Testis (tissue), 3 donors: Measurements from ENCODE around the gene HBG2. TPM values are rescaled to one million over a fixed set of nuclear protein-coding genes. Genes with fewer than 3 reads are reported as not detected.

ENCODE experiments used
- DNase-seq: peaks from one replicate; pipeline ENCODE4 v3.0.0-alpha.2; 2019
- H3K27ac ChIP-seq, 2 donors: fragments of 200-600 bp; sonication (generic); one replicate each; pipeline ENCODE4 v1.5.1; 2019
- H3K27me3 ChIP-seq: fragments of 200-600 bp; sonication (generic); one replicate; pipeline ENCODE4 v1.5.1; 2019
- H3K36me3 ChIP-seq: fragments of 200-600 bp; sonication (generic); one replicate; pipeline ENCODE4 v1.5.1; 2017; ENCODE audit warnings: low read depth; ENCODE audit errors: missing control alignments
- H3K4me1 ChIP-seq: fragments of 200-600 bp; sonication (generic); one replicate; pipeline ENCODE4 v1.5.1; 2019
- H3K4me3 ChIP-seq, 2 donors: fragments of 200-600 bp; sonication (generic); one replicate each; pipeline ENCODE4 v1.5.1; 2017 to 2019
- H3K9me3 ChIP-seq: fragments of 200-600 bp; sonication (generic); one replicate; pipeline ENCODE4 v1.5.1; 2017
- CTCF ChIP-seq, 3 experiments: fragments of 450-650 bp in 2 of 3; fragments of 200-600 bp in 1 of 3; sonication (generic) in 1 of 3; IDR thresholded peaks; one replicate each; pipeline ENCODE4 v1.5.1; 2016 to 2019; ENCODE audit warnings: antibody characterized with exemption in 3 of 3, mild to moderate bottlenecking in 2 of 3, moderate library complexity in 1 of 3
- POLR2A ChIP-seq: fragments of 450-650 bp; IDR thresholded peaks from one replicate; pipeline ENCODE4 v1.6.1; 2017; ENCODE audit warnings: antibody characterized with exemption, mild to moderate bottlenecking, moderate library complexity
- WGBS, 2 donors: methylation state at CpG; one replicate each; pipeline ENCODE4 v1.1.5; 2018; 5-methylcytosine and 5-hydroxymethylcytosine counted together
- intact Hi-C: fragments of 100-400 bp; cut with DNase I; formaldehyde crosslinking; loops from one replicate; pipeline ENCODE4 v1.15.1; 2023; ENCODE audit warnings: low total_unique reads
- polyA plus RNA-seq: library from polyadenylated mRNA; stranded (reverse); fragments of 350-450 nt; fragmentation: Illumina TruSeq; extraction: RNeasy Lipid Tissue Mini Kit (QIAGEN cat#74804); gene quantifications from one replicate; pipeline ENCODE4 v1.2.3, GENCODE V29; 2014; ENCODE audit warnings: low read depth, low replicate concordance; ENCODE audit not compliant: insufficient read depth
- total RNA-seq, 2 donors: library from RNA; depleted of rRNA; stranded (reverse); fragments of >200 nt; gene quantifications; one replicate each; pipeline ENCODE4 v1.2.3, GENCODE V29; 2016

The HBG2 gene
- total and polyA plus RNA-seq, 3 donors from 2014 or later = not detected

GRCh38 chr11:5286351-5286750, 31.8 kb upstream of the HBG2 start:
- no peak for DNase-seq
- intact Hi-C loops = no loop called here
- TF ChIP-seq CTCF (IDR thresholded peaks at IDR 0.05) (no peak), POLR2A (no peak)
- no peak overlapping the region for H3K27ac ChIP-seq
- H3K27me3 ChIP-seq = no peaks in the 10 kb centered on the region
- 53 to 61% methylated on average over 1 of the region's 1 CpG for WGBS, 2 donors
- no peak overlapping the region for H3K4me3 ChIP-seq
- no peaks in the 10 kb centered on the region for H3K4me1 ChIP-seq
- no peaks in the 10 kb centered on the region for H3K36me3 ChIP-seq
- no peaks in the 10 kb centered on the region for H3K9me3 ChIP-seq

- H3K27ac ChIP-seq = no peak overlapping the region
- WGBS, 2 donors = 90 to 92% methylated on average over 4 of the region's 4 CpGs
- H3K27me3 ChIP-seq = no peaks in the 10 kb centered on the region
- no peak overlapping the region for H3K4me3 ChIP-seq
- H3K9me3 ChIP-seq = no peaks in the 10 kb centered on the region
- DNase-seq = no peak
- intact Hi-C loops = no loop called here
- TF ChIP-seq POLR2A (no peak), CTCF (IDR thresholded peaks at IDR 0.05) (no peak)
- no peaks in the 10 kb centered on the region for H3K36me3 ChIP-seq
- H3K4me1 ChIP-seq = no peaks in the 10 kb centered on the region
These were observed 31.2 kb upstream of the HBG2 start for GRCh38 chr11:5285703-5286340.

- no peak for TF ChIP-seq CTCF (IDR thresholded peaks at IDR 0.05)
- no peak for TF ChIP-seq POLR2A
- no peak for DNase-seq
- no peak overlapping the region for H3K4me3 ChIP-seq
- no peaks in the 10 kb centered on the region for H3K27me3 ChIP-seq
- H3K4me1 ChIP-seq = no peaks in the 10 kb centered on the region
- H3K36me3 ChIP-seq = no peaks in the 10 kb centered on the region
- intact Hi-C loops = no loop called here
- H3K9me3 ChIP-seq = no peaks in the 10 kb centered on the region
- 90 to 95% methylated on average over 2 of the region's 2 CpGs for WGBS, 2 donors
- H3K27ac ChIP-seq = no peak overlapping the region
These were observed 30.1 kb upstream of the HBG2 start for GRCh38 chr11:5284637-5285036.

GRCh38 chr11:5283882-5284281, 29.3 kb upstream of the HBG2 start:
- H3K4me1 ChIP-seq = no peaks in the 10 kb centered on the region
- no peaks in the 10 kb centered on the region for H3K36me3 ChIP-seq
- H3K9me3 ChIP-seq = no peaks in the 10 kb centered on the region
- TF ChIP-seq CTCF (IDR thresholded peaks at IDR 0.05) (no peak), POLR2A (no peak)
- H3K27me3 ChIP-seq = no peaks in the 10 kb centered on the region
- 81 to 90% methylated on average over 1 of the region's 1 CpG for WGBS, 2 donors
- no peak overlapping the region for H3K4me3 ChIP-seq
- no peak overlapping the region for H3K27ac ChIP-seq
- DNase-seq = no peak
- intact Hi-C loops = no loop called here

- H3K27ac ChIP-seq = no peak overlapping the region
- no peaks in the 10 kb centered on the region for H3K27me3 ChIP-seq
- H3K4me3 ChIP-seq = no peak overlapping the region
- WGBS, 2 donors = 87 to 93% methylated on average over 3 of the region's 3 CpGs
- DNase-seq = no peak
- intact Hi-C loops = no loop called here
- no peaks in the 10 kb centered on the region for H3K4me1 ChIP-seq
- H3K36me3 ChIP-seq = no peaks in the 10 kb centered on the region
- TF ChIP-seq CTCF (IDR thresholded peaks at IDR 0.05) (no peak), POLR2A (no peak)
- H3K9me3 ChIP-seq = no peaks in the 10 kb centered on the region
These were observed 28.5 kb upstream of the HBG2 start for GRCh38 chr11:5283086-5283485.
